Panc1 (cell line): Measurements from ENCODE around the gene TANGO2. TPM values are rescaled to one million over a fixed set of nuclear protein-coding genes. Genes with fewer than 3 reads are reported as not detected.

ENCODE experiments used
- ATAC-seq: fragments of 200-7000 bp; cut with Tn5 transposase; 2 replicates; pipeline ENCODE4 v1.9.1; 2020; ENCODE audit warnings: mild to moderate bottlenecking, moderate library complexity
- BruUV-seq: library from RNA; stranded (reverse); fragments of 400-500 nt; replicated peaks from 2 replicates; lab custom pipeline; 2021; lab: Mats Ljungman, UMichigan
- CTCF ChIA-PET: fragments of 300-600 bp; sonication (Branson Sonifier 250); formaldehyde crosslinking; loops from one replicate; lab custom pipeline; 2022; ENCODE audit warnings: antibody characterized with exemption; lab: Charles Lee
- POLR2A ChIA-PET: fragments of 300-600 bp; sonication (Branson Sonifier 250); formaldehyde crosslinking; loops from one replicate; lab custom pipeline; 2022; ENCODE audit warnings: antibody characterized with exemption; lab: Charles Lee
- DNase-seq: peaks from one replicate; pipeline ENCODE4 v3.0.0-alpha.2; 2010; ENCODE audit warnings: low read depth, low spot score
- H3K27ac ChIP-seq: 2 replicates; pipeline ENCODE4 v1.5.1; 2011; ENCODE audit warnings: mild to moderate bottlenecking, low read length, inconsistent platforms
- H3K27me3 ChIP-seq: fragments of 200-500 bp; sonication (Bioruptor generic); 2 replicates; pipeline ENCODE4 v1.6.0; 2014; ENCODE audit warnings: low read length, inconsistent platforms; ENCODE audit not compliant: control insufficient read depth, insufficient read depth
- H3K36me3 ChIP-seq: fragments of 200-500 bp; sonication (Bioruptor generic); 2 replicates; pipeline ENCODE4 v1.5.1; 2014; ENCODE audit warnings: inconsistent platforms, mild to moderate bottlenecking, low read length, moderate library complexity; ENCODE audit not compliant: control insufficient read depth, insufficient read depth
- H3K4me1 ChIP-seq: 2 replicates; pipeline ENCODE4 v1.5.1; 2011; ENCODE audit warnings: inconsistent platforms, mild to moderate bottlenecking, low read length, moderate library complexity; ENCODE audit not compliant: control insufficient read depth, insufficient read depth
- H3K4me3 ChIP-seq, 2 experiments: 2 replicates each; pipeline ENCODE4 v1.5.1; 2011 to 2012; ENCODE audit warnings: low read depth in 2 of 2, low read length in 2 of 2, mild to moderate bottlenecking in 2 of 2, inconsistent platforms in 1 of 2, moderate library complexity in 1 of 2
- H3K9me3 ChIP-seq: fragments of 200-500 bp; sonication (Bioruptor generic); 2 replicates; pipeline ENCODE4 v1.5.1; 2014; ENCODE audit warnings: low read depth, mild to moderate bottlenecking, inconsistent platforms, low read length, moderate library complexity; ENCODE audit not compliant: control insufficient read depth, insufficient read depth
- POLR2AphosphoS5 ChIP-seq: IDR thresholded peaks from 2 replicates; pipeline ENCODE4 v1.6.1; 2012; ENCODE audit warnings: mild to moderate bottlenecking, low read depth, low read length, moderate library complexity
- SIN3A ChIP-seq: IDR thresholded peaks from 2 replicates; pipeline ENCODE4 v1.6.1; 2012; ENCODE audit warnings: low read depth, mild to moderate bottlenecking, low read length, moderate library complexity, borderline replicate concordance; ENCODE audit not compliant: insufficient read depth
- TCF7L2 ChIP-seq: IDR thresholded peaks from 2 replicates; pipeline ENCODE4 v1.6.1; 2011; ENCODE audit warnings: mild to moderate bottlenecking, low read depth, low read length, inconsistent platforms
- in situ Hi-C: cut with HindIII; loops from 2 replicates; pipeline ENCODE4 v1.10.0; 2016; ENCODE audit warnings: low sequenced_read_pairs, low pct_unique_long_range_greater_than_20kb
- intact Hi-C: fragments of 100-400 bp; cut with micrococcal nuclease; formaldehyde crosslinking; loops from one replicate; pipeline ENCODE4 v1.10.0; 2022; ENCODE audit not compliant: unreplicated experiment
- total RNA-seq: library from RNA; stranded (reverse); gene quantifications from one replicate; pipeline ENCODE4 v1.2.1, GENCODE V29; 2021; ENCODE audit not compliant: unreplicated experiment
- TF ChIP-seq, protein P1 (sequence below), 2 experiments: IDR thresholded peaks; 2 replicates each; pipeline ENCODE4 v1.6.1; 2011 to 2012; ENCODE audit warnings: low read depth in 2 of 2, control low read depth in 1 of 2, low read length in 1 of 2, mild to moderate bottlenecking in 1 of 2, moderate library complexity in 1 of 2; ENCODE audit not compliant: insufficient read depth in 1 of 2
- TF ChIP-seq, protein P2 (sequence below): fragments of 450-650 bp; IDR thresholded peaks from 2 replicates; pipeline ENCODE4 v1.5.1; 2017; ENCODE audit warnings: mild to moderate bottlenecking

Gene TANGO2
- total RNA-seq, 1 experiment from 2014 or later: 32.2 TPM

DNA sequence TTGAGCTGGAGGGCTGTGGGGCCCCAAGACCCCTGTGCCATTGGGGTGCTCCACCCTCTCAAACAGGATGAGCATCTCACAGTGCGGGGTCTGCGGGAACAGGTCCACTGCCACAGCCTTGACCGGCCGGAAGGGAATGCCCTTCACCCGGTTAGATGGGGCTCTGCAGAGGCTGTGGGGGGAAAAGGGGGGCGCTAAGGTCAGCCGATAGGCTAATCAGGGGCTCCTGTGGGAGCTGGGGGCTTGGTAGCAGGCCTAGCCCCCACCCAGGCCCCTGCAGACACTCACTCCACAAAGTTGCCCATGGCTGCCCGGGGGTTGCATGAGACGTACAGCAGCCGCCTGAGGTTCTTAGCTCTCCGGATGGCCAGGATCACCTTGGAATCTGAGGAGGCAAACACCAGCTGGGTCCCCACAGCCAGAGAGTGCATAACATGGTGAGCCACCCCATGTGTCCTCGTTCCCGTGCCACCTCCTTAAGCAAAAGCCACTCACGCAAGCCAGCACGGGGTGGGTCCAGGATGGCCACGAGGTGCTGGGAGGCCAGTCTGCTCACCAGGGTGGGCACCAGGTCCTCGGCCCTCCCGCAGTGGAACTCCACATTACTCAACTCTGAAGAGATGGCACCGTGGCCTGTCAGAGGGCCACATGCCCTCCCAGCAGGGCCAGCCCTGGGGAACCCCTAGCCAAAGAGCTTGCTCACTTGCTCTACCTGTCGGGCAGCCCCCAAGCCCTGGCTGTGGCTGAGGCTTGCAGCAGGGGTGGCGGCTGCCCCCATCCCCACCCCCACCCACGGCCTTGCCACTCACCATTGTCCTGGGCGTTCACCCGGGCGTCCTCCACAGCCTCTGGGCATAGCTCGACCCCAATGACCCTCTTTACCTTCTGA lies 92.0 kb downstream of the TANGO2 start:
- no peak overlapping the region for H3K27ac ChIP-seq
- H3K9me3 ChIP-seq: no peaks in the 10 kb centered on the region
- POLR2A ChIA-PET: no interaction called here
- H3K4me3 ChIP-seq: no peak overlapping the region
- TF ChIP-seq TCF7L2 (no peak), POLR2AphosphoS5 (no peak), SIN3A (no peak)
- TF ChIP-seq, protein P1, sequence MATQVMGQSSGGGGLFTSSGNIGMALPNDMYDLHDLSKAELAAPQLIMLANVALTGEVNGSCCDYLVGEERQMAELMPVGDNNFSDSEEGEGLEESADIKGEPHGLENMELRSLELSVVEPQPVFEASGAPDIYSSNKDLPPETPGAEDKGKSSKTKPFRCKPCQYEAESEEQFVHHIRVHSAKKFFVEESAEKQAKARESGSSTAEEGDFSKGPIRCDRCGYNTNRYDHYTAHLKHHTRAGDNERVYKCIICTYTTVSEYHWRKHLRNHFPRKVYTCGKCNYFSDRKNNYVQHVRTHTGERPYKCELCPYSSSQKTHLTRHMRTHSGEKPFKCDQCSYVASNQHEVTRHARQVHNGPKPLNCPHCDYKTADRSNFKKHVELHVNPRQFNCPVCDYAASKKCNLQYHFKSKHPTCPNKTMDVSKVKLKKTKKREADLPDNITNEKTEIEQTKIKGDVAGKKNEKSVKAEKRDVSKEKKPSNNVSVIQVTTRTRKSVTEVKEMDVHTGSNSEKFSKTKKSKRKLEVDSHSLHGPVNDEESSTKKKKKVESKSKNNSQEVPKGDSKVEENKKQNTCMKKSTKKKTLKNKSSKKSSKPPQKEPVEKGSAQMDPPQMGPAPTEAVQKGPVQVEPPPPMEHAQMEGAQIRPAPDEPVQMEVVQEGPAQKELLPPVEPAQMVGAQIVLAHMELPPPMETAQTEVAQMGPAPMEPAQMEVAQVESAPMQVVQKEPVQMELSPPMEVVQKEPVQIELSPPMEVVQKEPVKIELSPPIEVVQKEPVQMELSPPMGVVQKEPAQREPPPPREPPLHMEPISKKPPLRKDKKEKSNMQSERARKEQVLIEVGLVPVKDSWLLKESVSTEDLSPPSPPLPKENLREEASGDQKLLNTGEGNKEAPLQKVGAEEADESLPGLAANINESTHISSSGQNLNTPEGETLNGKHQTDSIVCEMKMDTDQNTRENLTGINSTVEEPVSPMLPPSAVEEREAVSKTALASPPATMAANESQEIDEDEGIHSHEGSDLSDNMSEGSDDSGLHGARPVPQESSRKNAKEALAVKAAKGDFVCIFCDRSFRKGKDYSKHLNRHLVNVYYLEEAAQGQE (IDR thresholded peaks at IDR 0.05; ENCODE audit: insufficient read depth in 1 of 2, low read depth in 2 of 2, low read length in 1 of 2): no peak
- TF ChIP-seq, protein P2, sequence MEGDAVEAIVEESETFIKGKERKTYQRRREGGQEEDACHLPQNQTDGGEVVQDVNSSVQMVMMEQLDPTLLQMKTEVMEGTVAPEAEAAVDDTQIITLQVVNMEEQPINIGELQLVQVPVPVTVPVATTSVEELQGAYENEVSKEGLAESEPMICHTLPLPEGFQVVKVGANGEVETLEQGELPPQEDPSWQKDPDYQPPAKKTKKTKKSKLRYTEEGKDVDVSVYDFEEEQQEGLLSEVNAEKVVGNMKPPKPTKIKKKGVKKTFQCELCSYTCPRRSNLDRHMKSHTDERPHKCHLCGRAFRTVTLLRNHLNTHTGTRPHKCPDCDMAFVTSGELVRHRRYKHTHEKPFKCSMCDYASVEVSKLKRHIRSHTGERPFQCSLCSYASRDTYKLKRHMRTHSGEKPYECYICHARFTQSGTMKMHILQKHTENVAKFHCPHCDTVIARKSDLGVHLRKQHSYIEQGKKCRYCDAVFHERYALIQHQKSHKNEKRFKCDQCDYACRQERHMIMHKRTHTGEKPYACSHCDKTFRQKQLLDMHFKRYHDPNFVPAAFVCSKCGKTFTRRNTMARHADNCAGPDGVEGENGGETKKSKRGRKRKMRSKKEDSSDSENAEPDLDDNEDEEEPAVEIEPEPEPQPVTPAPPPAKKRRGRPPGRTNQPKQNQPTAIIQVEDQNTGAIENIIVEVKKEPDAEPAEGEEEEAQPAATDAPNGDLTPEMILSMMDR: no peak
- H3K36me3 ChIP-seq: peaks cover 4% of the 10 kb centered on the region
- peaks cover 13% of the 10 kb centered on the region for H3K4me1 ChIP-seq
- no peak for ATAC-seq
- no TSS peak for BruUV-seq
- CTCF ChIA-PET: interaction anchor here (0.6 kb wide), 1 partner anchor 968 kb away, joined by 4 read pairs; no protein-coding TSS in a partner anchor
- intact Hi-C loops (no loop called here), in situ Hi-C loops (no loop called here)
- H3K27me3 ChIP-seq: no peaks in the 10 kb centered on the region
- no peak for DNase-seq

GRCh38 chr22:20113551-20114310 lies 92.8 kb downstream of the TANGO2 start:
- H3K9me3 ChIP-seq: no peaks in the 10 kb centered on the region
- H3K4me3 ChIP-seq: no peak overlapping the region
- BruUV-seq: no TSS peak
- peaks cover 13% of the 10 kb centered on the region for H3K4me1 ChIP-seq
- DNase-seq (no peak), ATAC-seq (no peak)
- no peak for TF ChIP-seq SIN3A
- TF ChIP-seq POLR2AphosphoS5: no peak
- no peak for TF ChIP-seq TCF7L2
- TF ChIP-seq, protein P1 (IDR thresholded peaks at IDR 0.05; ENCODE audit: insufficient read depth in 1 of 2, low read depth in 2 of 2, low read length in 1 of 2): no peak
- TF ChIP-seq, protein P2: no peak
- in situ Hi-C loops: no loop called here
- H3K36me3 ChIP-seq: peaks cover 12% of the 10 kb centered on the region
- no peak overlapping the region for H3K27ac ChIP-seq
- ChIA-PET CTCF (interaction anchor here (0.6 kb wide), 1 partner anchor 969 kb away, joined by 4 read pairs; no protein-coding TSS in a partner anchor), POLR2A (no interaction called here)
- intact Hi-C loops: no loop called here
- H3K27me3 ChIP-seq: no peaks in the 10 kb centered on the region
